Measurements from ENCODE around the gene CPE. TPM values are rescaled to one million over a fixed set of nuclear protein-coding genes. Genes with fewer than 3 reads are reported as not detected.
"Not testable (repeated sequence)": the region's sequence is repeated elsewhere in the genome, so short reads cannot be mapped to it uniquely, and the experiment has no call there.

Gene CPE
- total RNA-seq, 1 experiment from 2014 or later, result 15.2 TPM

DNA sequence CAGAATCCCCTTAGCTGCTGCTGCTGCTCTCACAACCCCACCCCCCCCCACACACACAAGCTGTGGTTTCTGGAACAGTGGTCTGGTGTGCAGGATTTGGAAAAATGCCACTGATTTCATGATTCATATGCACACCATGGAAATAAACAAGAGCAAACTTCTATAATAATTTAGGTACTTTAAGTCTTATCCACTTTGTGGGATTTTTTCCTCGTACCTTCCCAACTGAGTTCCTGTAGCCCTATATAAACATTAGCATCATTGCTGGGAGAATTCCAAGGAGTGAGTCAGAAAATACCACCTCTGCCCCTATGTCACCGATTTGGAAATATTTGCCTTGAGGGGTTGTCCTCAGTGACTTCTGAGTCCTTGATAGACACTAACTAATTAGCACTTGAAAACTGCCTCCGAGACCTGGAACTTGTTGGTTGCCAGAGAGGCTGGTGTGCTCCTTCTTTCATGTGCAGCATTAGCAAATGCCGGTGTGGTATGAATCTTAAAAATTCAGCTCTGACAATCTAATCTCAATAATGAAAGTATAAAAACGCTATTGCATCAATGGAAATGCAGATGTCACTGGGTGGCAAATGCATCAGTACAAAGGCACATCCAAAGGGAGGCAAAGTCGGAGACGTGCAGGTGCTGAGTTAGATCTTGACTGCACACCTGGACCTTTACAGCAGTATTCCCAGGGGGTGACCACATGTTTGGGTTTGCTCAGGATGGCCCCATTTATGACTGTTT lies 61.8 kb downstream of the CPE start:
- Histone ChIP-seq H3K4me3 (no peak overlapping the region), H3K27ac (no peak overlapping the region)
- peak in 1 of 2 experiments; percentile 52 for DNase-seq (ENCODE audit: low read depth in 1 of 2, low spot score in 2 of 2)

DNA sequence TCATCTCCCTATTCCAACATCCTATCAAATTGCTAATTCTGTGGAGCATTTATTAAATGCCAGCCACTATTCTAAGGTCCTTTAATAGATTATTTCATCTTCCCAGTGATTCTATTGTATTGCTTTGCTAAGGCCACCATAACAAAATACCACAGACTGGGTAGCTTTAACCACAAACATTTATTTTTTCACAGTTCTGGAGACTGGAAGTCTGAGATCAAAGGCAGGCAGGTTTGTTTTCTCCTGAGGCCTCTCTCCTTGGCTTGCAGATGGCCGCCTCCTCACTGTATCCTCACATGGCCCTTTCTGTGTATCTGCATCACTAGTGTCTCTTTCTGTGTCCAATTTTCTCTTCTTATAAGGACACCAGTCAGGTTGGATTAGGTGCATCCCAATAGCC lies 64.5 kb downstream of the CPE start:
- Histone ChIP-seq H3K9me3 (replicated peaks) (no peaks in the 10 kb centered on the region), H3K4me1 (replicated peaks) (no peaks in the 10 kb centered on the region; the same call in 1 of the 2 replicates), H3K36me3 (no peaks in the 10 kb centered on the region), H3K27ac (no peak overlapping the region), H3K4me3 (no peak overlapping the region), H3K27me3 (replicated peaks) (no peaks in the 10 kb centered on the region)
- no peak for DNase-seq (ENCODE audit: low read depth in 1 of 2, low spot score in 2 of 2)

More for the DNA sequence above, 61.8 kb downstream of the CPE start:
- Histone ChIP-seq H3K36me3 (no peaks in the 10 kb centered on the region), H3K9me3 (replicated peaks) (no peaks in the 10 kb centered on the region), H3K27me3 (replicated peaks) (no peaks in the 10 kb centered on the region), H3K4me1 (replicated peaks) (no peaks in the 10 kb centered on the region; the same call in 1 of the 2 replicates)

DNA sequence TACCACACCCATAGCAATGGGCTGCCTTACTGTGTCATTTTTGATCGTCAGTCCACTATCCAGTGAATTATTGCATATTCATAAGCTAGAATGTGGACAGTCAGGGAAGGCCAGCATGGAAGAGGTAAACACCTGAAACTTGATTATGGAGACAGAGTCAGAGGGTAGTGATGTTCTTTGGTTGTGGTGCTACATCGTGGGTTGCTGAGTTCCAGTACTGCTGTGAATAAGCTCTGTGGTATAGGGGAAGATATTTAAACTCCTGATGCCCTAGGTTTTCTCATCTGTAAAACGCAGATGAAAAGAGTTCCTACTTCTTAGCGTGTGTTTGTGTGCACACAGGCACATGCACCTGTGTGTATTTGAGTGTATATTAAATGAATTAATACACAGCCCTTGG lies 69.9 kb downstream of the CPE start:
- no peaks in the 10 kb centered on the region for H3K27me3 ChIP-seq (replicated peaks)

DNA sequence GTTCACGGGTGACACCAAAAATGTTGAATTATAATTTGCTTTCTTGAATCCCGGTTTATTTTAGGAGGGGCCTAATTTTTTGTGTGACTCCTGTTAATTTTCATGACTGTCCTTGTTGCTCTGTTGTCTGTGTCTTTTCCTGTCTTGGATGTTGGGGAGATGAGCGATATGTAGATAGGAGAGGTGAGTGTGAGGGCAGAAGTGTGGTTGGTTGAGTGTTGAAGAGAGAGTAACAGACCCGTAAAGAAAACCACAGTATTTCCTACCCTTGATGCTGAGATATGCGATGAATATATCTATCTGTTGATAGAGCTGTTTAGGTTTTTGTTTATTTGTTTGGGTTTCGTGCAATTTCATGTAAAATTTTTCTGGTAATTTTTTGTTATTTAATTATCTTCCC lies 70.5 kb downstream of the CPE start:
- Histone ChIP-seq H3K27me3 (replicated peaks) (no peaks in the 10 kb centered on the region), H3K36me3 (no peaks in the 10 kb centered on the region), H3K9me3 (replicated peaks) (no peaks in the 10 kb centered on the region), H3K27ac (no peak overlapping the region), H3K4me1 (replicated peaks) (no peaks in the 10 kb centered on the region), H3K4me3 (no peak overlapping the region)
- no peak for DNase-seq (ENCODE audit: low read depth in 1 of 2, low spot score in 2 of 2)

More for the DNA sequence above, 69.9 kb downstream of the CPE start:
- H3K9me3 ChIP-seq (replicated peaks), result no peaks in the 10 kb centered on the region
- H3K36me3 ChIP-seq, result no peaks in the 10 kb centered on the region
- DNase-seq (ENCODE audit: low read depth in 1 of 2, low spot score in 2 of 2), result no peak
- no peak overlapping the region for H3K4me3 ChIP-seq
- H3K4me1 ChIP-seq (replicated peaks), result no peaks in the 10 kb centered on the region
- H3K27ac ChIP-seq, result no peak overlapping the region

DNA sequence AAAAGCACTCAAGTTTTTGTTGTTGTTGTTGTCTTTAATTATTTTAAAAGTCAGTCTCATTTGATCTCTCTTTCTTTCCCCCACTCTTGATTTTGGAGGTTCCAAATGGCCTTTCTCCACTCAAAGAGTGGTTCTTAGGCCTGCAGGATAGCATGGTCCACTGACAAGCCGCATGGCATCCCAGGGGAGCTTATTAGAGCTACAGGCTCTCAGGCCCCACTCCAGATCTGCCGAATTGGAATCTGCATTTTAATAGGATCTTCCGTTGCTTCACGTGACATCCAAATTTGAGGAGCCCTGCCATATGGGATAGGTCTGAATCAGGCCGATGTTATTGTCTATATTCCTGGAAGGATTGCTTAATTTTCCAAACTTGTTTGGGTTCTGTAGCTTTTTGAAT lies 72.1 kb downstream of the CPE start:
- Histone ChIP-seq H3K27ac (no peak overlapping the region), H3K9me3 (replicated peaks) (no peaks in the 10 kb centered on the region), H3K4me1 (replicated peaks) (no peaks in the 10 kb centered on the region), H3K4me3 (no peak overlapping the region), H3K36me3 (no peaks in the 10 kb centered on the region), H3K27me3 (replicated peaks) (no peaks in the 10 kb centered on the region)
- DNase-seq (ENCODE audit: low read depth in 1 of 2, low spot score in 2 of 2), result no peak

DNA sequence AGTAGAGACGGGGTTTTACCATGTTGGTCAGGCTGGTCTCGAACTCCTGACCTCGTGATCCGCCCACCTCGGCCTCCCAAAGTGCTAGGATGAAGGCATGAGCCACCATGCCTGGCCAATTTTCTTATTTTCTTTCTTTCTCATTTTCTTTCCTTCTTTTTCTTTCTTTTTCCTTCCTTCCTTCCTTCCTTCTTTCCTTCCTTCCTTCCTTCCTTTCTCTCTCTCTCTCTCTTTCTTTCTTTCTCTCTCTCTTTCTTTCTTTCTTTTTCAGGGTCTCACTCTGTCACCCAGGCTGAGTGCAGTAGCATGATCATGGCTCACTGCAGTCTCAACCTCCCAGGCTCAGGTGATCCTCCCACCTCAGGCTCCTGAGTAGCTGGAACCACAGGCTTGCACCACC lies 74.3 kb downstream of the CPE start:
- H3K4me1 ChIP-seq (replicated peaks); H3K9me3 ChIP-seq (replicated peaks); H3K27me3 ChIP-seq (replicated peaks); H3K36me3 ChIP-seq; DNase-seq (ENCODE audit: low read depth in 1 of 2, low spot score in 2 of 2); H3K27ac ChIP-seq; H3K4me3 ChIP-seq: not testable (repeated sequence)

DNA sequence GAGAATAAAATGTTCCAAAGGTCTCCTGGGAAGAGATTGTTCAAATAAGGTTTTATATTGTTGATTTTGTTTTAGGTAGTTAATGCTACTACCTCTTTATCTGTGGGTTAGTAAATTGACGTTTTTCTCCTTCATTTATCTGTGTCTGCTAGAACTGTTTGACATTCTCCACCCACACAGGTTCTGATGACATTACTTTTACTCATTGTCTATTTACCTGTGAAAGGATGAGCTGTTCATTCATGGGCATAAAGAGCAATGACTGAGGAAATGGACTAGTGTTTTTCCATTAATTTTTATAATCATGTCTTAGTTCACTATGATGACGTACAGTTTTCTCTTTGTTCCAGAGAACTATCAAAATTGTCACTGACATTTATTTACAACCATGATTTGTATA lies 75.6 kb downstream of the CPE start:
- Histone ChIP-seq H3K4me1 (replicated peaks) (no peaks in the 10 kb centered on the region), H3K27ac (no peak overlapping the region), H3K36me3 (no peaks in the 10 kb centered on the region), H3K27me3 (replicated peaks) (no peaks in the 10 kb centered on the region), H3K4me3 (no peak overlapping the region), H3K9me3 (replicated peaks) (no peaks in the 10 kb centered on the region)
- DNase-seq (ENCODE audit: low read depth in 1 of 2, low spot score in 2 of 2), result no peak

DNA sequence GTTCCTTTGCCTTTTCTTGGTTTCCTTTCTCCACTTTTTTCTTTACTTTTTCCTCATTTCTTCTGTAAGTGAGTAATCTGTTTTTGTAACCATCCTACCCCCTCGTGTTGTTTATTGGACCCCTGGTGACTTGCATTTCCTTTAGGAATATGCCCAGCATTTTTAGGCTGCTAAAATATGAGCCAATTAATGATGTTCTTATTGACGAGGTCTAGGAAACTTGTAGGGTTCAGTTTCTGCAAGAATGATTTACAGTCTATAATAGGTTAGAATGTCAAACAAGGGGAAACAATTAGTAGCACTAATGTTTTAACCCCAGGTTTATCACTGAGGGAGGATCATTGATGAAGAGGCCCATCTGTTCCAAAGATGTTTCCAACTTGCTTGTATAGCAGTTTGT lies 79.0 kb downstream of the CPE start:
- peaks cover 13% of the 10 kb centered on the region for H3K4me1 ChIP-seq (replicated peaks)
- H3K27ac ChIP-seq, result no peak overlapping the region
- no peak overlapping the region for H3K4me3 ChIP-seq
- DNase-seq (ENCODE audit: low read depth in 1 of 2, low spot score in 2 of 2), result no peak
- H3K36me3 ChIP-seq, result no peaks in the 10 kb centered on the region
- no peaks in the 10 kb centered on the region for H3K27me3 ChIP-seq (replicated peaks)
- no peaks in the 10 kb centered on the region for H3K9me3 ChIP-seq (replicated peaks)

DNA sequence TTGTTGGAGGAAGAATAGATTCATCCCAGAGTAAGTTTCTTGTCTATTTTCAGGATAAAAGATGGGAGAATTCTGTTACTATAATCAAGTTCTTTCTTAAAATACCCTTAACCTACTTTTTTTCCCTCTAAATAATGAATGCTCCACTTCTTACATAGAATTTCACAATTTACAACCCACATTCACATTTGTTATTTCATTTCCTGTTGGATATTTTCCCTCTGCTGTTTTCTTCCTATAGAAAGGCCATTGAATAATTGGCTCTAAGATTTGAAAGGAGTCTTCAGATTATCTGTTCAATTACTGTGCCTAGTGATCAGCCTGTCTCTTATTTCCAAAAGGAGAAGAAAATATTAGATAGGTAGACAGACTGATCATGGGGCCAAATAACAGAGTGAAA lies 79.7 kb downstream of the CPE start:
- H3K27ac ChIP-seq, result no peak overlapping the region
- H3K27me3 ChIP-seq (replicated peaks), result no peaks in the 10 kb centered on the region
- no peak for DNase-seq (ENCODE audit: low read depth in 1 of 2, low spot score in 2 of 2)
- H3K4me1 ChIP-seq (replicated peaks), result peaks cover 13% of the 10 kb centered on the region
- no peak overlapping the region for H3K4me3 ChIP-seq
- no peaks in the 10 kb centered on the region for H3K9me3 ChIP-seq (replicated peaks)
- H3K36me3 ChIP-seq, result no peaks in the 10 kb centered on the region

DNA sequence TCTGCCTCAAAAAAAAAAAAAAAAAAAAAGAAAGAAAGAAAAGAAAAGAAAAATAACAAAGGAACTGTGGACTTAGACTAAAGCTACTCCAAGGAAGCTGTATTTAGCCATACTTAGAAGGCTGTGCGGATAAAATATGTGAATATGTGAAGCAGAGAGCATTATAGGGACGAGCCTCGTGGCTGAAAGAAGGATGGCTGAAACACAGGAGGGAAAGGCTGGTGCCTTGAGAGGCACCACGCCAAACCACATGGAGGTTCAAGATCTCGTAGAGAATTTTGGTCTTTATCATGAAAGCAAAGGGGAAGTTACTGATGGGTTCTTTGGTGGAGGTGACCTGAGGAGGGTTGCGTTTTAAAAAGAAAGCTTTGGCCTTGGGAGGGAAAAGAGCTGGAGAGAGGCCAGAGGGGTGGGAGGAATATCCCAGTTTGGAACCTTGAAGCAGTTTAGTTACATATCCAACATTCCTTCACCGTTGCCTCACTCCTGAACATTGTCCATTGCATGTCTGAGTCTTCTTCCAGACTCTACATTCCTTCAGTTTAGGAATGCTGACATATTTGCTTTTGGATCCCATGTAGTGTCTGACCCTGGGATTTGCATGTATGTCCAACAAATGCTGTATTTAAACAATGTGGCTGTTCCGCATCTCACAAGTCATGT lies 82.5 kb downstream of the CPE start:
- Histone ChIP-seq H3K9me3 (replicated peaks) (no peaks in the 10 kb centered on the region), H3K36me3 (no peaks in the 10 kb centered on the region), H3K4me1 (replicated peaks) (peaks cover 13% of the 10 kb centered on the region), H3K4me3 (no peak overlapping the region), H3K27me3 (replicated peaks) (no peaks in the 10 kb centered on the region), H3K27ac (peak overlapping the region; percentile 72)
- peak; percentile 57 to 78 for DNase-seq (ENCODE audit: low read depth in 1 of 2, low spot score in 2 of 2)

DNA sequence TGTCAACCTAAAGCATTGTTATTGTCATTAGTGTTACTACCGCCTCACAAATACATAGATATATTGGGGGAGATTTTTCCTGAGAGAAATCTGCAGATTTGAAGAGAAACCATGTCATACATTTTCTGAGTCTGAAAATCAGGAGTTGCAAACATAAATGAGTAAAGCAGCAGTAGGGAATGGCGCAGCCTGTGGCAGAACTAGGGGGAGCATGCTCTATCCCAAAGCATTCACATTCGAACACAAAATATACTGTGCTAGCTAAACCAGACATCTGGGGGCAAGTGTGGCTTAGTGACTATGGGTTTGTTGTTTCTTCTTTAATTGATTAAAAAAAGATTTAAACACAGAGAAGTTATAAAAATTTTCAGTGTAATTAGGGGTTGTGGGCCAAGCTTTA lies 83.2 kb downstream of the CPE start:
- H3K27me3 ChIP-seq (replicated peaks), result no peaks in the 10 kb centered on the region
- no peaks in the 10 kb centered on the region for H3K9me3 ChIP-seq (replicated peaks)

DNA sequence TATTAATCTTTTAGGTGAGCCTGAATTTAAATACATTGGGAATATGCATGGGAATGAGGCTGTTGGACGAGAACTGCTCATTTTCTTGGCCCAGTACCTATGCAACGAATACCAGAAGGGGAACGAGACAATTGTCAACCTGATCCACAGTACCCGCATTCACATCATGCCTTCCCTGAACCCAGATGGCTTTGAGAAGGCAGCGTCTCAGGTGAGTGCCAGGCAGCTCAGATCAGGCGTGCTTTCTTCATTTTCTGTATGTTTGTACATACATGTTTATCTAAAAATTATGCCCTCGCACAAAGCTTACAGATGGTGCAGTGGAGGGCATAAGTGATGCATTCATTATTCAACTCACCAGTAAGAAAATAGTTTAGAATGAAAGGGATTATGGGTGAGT lies 85.6 kb downstream of the CPE start:
- Histone ChIP-seq H3K27me3 (replicated peaks) (no peaks in the 10 kb centered on the region), H3K36me3 (no peaks in the 10 kb centered on the region), H3K27ac (no peak overlapping the region), H3K4me3 (no peak overlapping the region), H3K4me1 (replicated peaks) (peaks cover 13% of the 10 kb centered on the region), H3K9me3 (replicated peaks) (no peaks in the 10 kb centered on the region)
- DNase-seq (ENCODE audit: low read depth in 1 of 2, low spot score in 2 of 2), result peak in 1 of 2 experiments; percentile 15

More for the DNA sequence above, 83.2 kb downstream of the CPE start:
- DNase-seq (ENCODE audit: low read depth in 1 of 2, low spot score in 2 of 2), result no peak
- H3K4me1 ChIP-seq (replicated peaks), result peaks cover 13% of the 10 kb centered on the region
- H3K4me3 ChIP-seq, result no peak overlapping the region
- H3K27ac ChIP-seq, result peak overlapping the region; percentile 11; the same call in 1 of the 2 replicates
- H3K36me3 ChIP-seq, result no peaks in the 10 kb centered on the region

DNA sequence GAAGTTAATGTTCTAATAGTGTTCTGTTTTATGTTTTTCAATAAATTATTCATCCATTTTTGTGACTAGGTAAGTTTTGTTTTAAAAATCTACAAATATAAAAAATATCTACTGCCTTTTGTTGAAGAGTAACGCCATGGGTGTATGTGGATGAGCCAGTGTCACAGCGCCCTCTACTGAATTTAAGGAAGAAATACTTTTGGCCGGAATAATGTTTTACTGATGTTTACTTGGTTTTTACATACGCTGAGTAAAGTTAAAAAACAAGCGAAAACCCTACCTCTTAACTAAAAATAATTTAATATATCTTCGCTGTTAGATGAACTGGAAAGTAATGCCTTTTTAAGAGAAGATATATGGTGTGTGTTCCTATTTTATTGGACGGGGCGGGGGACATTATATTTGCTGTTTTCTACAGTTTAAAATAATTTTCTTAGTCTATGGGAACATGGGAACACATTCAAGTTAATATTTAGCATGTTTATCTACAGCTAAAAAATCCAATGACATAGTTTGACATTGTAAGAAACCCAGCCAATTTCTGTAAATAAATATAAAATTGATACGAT lies 86.1 kb downstream of the CPE start:
- Histone ChIP-seq H3K4me3 (no peak overlapping the region), H3K4me1 (replicated peaks) (peaks cover 13% of the 10 kb centered on the region), H3K36me3 (no peaks in the 10 kb centered on the region), H3K27me3 (replicated peaks) (no peaks in the 10 kb centered on the region), H3K9me3 (replicated peaks) (no peaks in the 10 kb centered on the region), H3K27ac (no peak overlapping the region)
- peak in 1 of 2 experiments; percentile 25 for DNase-seq (ENCODE audit: low read depth in 1 of 2, low spot score in 2 of 2)

DNA sequence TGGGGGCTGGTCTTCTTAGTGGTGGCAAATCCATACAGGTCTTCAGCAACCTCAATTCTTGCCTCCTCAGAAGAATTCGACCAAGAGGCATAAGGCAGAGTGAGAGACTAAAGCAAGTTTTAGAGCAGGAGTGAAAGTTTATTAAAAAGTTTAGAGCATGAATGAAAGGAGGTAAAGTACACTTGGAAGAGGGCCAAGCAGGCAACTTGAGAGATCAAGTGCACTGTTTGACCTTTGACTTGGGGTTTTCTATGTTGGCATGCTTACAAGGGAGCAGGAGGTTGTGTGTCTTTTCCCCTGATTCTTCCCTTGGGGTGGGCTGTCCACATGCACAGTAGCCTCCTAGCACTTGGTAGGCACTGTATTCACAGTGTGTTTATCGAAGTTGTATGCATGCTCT lies 91.2 kb downstream of the CPE start:
- no peaks in the 10 kb centered on the region for H3K36me3 ChIP-seq
- H3K4me1 ChIP-seq (replicated peaks), result no peaks in the 10 kb centered on the region
- peaks cover 6% of the 10 kb centered on the region; the same call in 1 of the 2 replicates for H3K9me3 ChIP-seq (replicated peaks)
- no peaks in the 10 kb centered on the region for H3K27me3 ChIP-seq (replicated peaks)
- no peak for DNase-seq (ENCODE audit: low read depth in 1 of 2, low spot score in 2 of 2)
- H3K4me3 ChIP-seq, result no peak overlapping the region
- no peak overlapping the region for H3K27ac ChIP-seq
